Transverse colon (tissue), 3 donors: Measurements from ENCODE around the gene SORT1.

Experiments used
- CTCF ChIP-seq, 5 experiments: fragments of 200-600 bp in 3 of 5; fragments of 450-650 bp in 2 of 5; sonication (generic) in 3 of 5; IDR thresholded peaks; 1 replicate in 2 of 5; 2 replicates in 3 of 5; pipeline ENCODE4 v1.5.1; 2016 to 2017; ENCODE audit warnings: antibody characterized with exemption in 5 of 5, inconsistent platforms in 3 of 5, mild to moderate bottlenecking in 2 of 5, moderate library complexity in 1 of 5
- POLR2A ChIP-seq: fragments of 450-650 bp; IDR thresholded peaks from one replicate; pipeline ENCODE4 v1.6.1; 2016; ENCODE audit warnings: antibody characterized with exemption, mild to moderate bottlenecking, moderate library complexity

- TF ChIP-seq CTCF (IDR thresholded peaks at IDR 0.05) (no peak), POLR2A (no peak)
Observed at GRCh38 chr1:109300650-109301151, 97.0 kb downstream of the SORT1 start.
